B cell (primary cell): ENCODE measurements around the gene KCTD7.

Source experiments
- CTCF ChIP-seq: fragments of 200-600 bp; IDR thresholded peaks from one replicate; pipeline ENCODE4 v1.8.0; 2022; ENCODE audit warnings: antibody characterized with exemption, mild to moderate bottlenecking
- EZH2 ChIP-seq: IDR thresholded peaks from 2 replicates; pipeline ENCODE4 v1.6.1; 2012; ENCODE audit warnings: borderline replicate concordance, low read depth, mild to moderate bottlenecking, moderate library complexity, low read length; ENCODE audit not compliant: insufficient read depth, poor library complexity, severe bottlenecking

GRCh38 chr7:66693331-66693730, 64.7 kb downstream of the KCTD7 start:
- no peak for TF ChIP-seq CTCF
- no peak for TF ChIP-seq EZH2
